ENCODE results near the gene LRRC46. TPM values are rescaled to one million over a fixed set of nuclear protein-coding genes. Genes with fewer than 3 reads are reported as not detected.
A peak's percentile ranks its signal among the peaks of the same experiment; 100 is the strongest.

LRRC46 gene
- total and polyA plus RNA-seq, 2 donors (not counting 1 experiment from before 2014, with no cell fraction given): 0.69 to 2.4 TPM

DNA sequence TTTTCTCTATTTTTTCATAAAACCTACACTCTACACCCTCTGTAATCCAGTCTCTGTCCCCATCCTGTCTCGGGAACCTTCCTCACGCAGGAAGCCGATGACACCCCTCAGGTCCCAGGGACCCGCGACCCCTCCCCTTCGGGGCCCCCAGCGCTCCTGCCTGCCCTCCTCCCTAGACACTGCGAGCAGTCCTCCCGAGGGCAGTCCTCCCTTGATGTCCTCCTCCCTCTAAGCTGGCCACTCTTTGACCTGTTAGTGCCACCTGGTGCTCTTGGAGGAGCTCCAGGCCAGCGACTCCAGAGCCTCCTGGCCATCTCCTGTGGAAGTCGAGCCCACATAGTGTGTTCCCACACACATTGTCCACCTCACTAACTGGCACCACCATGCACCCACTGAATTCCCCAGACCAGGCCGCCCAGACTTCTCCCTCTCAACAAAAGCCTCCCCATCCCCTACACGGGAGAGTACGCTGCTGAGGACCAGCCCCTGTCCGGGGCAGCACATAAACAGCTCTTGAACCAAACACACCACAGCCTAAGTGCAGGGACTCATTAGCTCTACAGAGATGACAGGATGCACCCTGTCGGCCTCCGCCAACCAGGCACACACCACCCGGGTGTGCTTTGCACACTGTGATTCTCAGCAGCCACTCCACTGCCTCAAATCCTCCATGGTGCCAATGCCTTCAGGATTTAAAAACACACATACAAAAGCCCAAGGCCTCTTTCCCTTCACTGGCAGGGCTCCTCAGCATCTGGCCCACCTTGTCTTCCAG lies 19.1 kb upstream of the LRRC46 start:
- ChIA-PET CTCF (no interaction called here), POLR2A (no interaction called here)
- H3K9me3 Mint-ChIP-seq (ENCODE audit: insufficient read depth): no peaks in the 10 kb centered on the region
- peak overlapping the region; percentile 34 for H3K27ac Mint-ChIP-seq
- H3K4me3 Mint-ChIP-seq: no peak overlapping the region
- intact Hi-C loops (cut with micrococcal nuclease): no loop called here
- no peak overlapping the region for H3K27ac ChIP-seq (ENCODE audit: low read length in 2 of 2)
- no peak overlapping the region for H3K4me3 ChIP-seq (ENCODE audit: control extremely low read depth in 1 of 5, extremely low read depth in 1 of 5, insufficient read depth in 1 of 5, low read depth in 2 of 5, low read length in 4 of 5)
- WGBS (ENCODE audit: insufficient coverage): 88% methylated on average over 13 of the region's 18 CpGs
- H3K27me3 Mint-ChIP-seq: no peaks in the 10 kb centered on the region
- no peak overlapping the region for H2AFZ ChIP-seq (ENCODE audit: insufficient read depth, low read depth, low read length, poor library complexity, severe bottlenecking)
- ATAC-seq (ENCODE audit: low read depth) (no peak), DNase-seq (no peak)
- no peak overlapping the region for H3K9ac ChIP-seq (ENCODE audit: low read length)
- H3K4me2 ChIP-seq (replicated peaks; ENCODE audit: low read depth, low read length, poor library complexity, severe bottlenecking): no peak overlapping the region
- no peaks in the 10 kb centered on the region for H4K20me1 ChIP-seq (ENCODE audit: control insufficient read depth, insufficient read depth, low read length, poor library complexity, severe bottlenecking)
- H3K79me2 ChIP-seq (ENCODE audit: control insufficient read depth, insufficient read depth, low read length): no peaks in the 10 kb centered on the region
- H3K36me3 ChIP-seq (replicated peaks in 1 of 2; ENCODE audit: control extremely low read depth in 1 of 2, control insufficient read depth in 1 of 2, extremely low read depth in 1 of 2, insufficient read depth in 2 of 2, low read length in 1 of 2): peaks cover 0 to 72% of the 10 kb centered on the region in 2 experiments
- H3K4me1 Mint-ChIP-seq: no peaks in the 10 kb centered on the region
- no peaks in the 10 kb centered on the region for H3K9me3 ChIP-seq (ENCODE audit: control extremely low read depth in 1 of 3, control insufficient read depth in 2 of 3, insufficient read depth in 1 of 3, low read length in 2 of 3)
- H3K27me3 ChIP-seq (replicated peaks in 1 of 4; ENCODE audit: control extremely low read depth in 1 of 4, control insufficient read depth in 3 of 4, insufficient read depth in 4 of 4, low read length in 3 of 4): no peaks in the 10 kb centered on the region
- no peaks in the 10 kb centered on the region for H3K4me1 ChIP-seq (ENCODE audit: control insufficient read depth in 2 of 2, insufficient read depth in 2 of 2, low read length in 2 of 2)
- TF ChIP-seq, protein P1, sequence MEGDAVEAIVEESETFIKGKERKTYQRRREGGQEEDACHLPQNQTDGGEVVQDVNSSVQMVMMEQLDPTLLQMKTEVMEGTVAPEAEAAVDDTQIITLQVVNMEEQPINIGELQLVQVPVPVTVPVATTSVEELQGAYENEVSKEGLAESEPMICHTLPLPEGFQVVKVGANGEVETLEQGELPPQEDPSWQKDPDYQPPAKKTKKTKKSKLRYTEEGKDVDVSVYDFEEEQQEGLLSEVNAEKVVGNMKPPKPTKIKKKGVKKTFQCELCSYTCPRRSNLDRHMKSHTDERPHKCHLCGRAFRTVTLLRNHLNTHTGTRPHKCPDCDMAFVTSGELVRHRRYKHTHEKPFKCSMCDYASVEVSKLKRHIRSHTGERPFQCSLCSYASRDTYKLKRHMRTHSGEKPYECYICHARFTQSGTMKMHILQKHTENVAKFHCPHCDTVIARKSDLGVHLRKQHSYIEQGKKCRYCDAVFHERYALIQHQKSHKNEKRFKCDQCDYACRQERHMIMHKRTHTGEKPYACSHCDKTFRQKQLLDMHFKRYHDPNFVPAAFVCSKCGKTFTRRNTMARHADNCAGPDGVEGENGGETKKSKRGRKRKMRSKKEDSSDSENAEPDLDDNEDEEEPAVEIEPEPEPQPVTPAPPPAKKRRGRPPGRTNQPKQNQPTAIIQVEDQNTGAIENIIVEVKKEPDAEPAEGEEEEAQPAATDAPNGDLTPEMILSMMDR (IDR thresholded peaks at IDR 0.05): no peak

DNA sequence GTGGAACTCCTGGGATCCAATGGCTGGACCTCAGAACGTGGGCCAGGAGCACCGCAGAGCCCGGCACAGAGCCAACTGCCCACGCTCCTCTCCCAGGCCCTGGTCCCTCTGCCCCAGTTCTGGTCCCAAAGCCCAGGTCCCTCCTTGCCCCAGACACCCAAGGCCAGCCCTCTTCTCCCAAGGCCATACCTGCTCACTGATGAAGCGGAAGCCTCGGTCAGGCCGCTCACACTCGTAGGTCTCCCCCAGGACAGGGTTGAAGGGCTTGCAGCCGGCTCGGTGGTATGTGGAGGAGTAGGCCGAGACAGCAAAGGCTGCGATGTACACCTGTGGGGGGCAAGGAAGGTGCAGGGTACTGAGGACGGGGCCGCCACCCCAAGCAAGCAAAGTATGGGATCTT lies 18.4 kb upstream of the LRRC46 start:
- Histone ChIP-seq H3K79me2 (ENCODE audit: control insufficient read depth, insufficient read depth, low read length) (no peaks in the 10 kb centered on the region), H2AFZ (ENCODE audit: insufficient read depth, low read depth, low read length, poor library complexity, severe bottlenecking) (no peak overlapping the region), H4K20me1 (ENCODE audit: control insufficient read depth, insufficient read depth, low read length, poor library complexity, severe bottlenecking) (no peaks in the 10 kb centered on the region), H3K9ac (ENCODE audit: low read length) (no peak overlapping the region), H3K27me3 (replicated peaks in 1 of 4; ENCODE audit: control extremely low read depth in 1 of 4, control insufficient read depth in 3 of 4, insufficient read depth in 4 of 4, low read length in 3 of 4) (no peaks in the 10 kb centered on the region), H3K4me2 (replicated peaks; ENCODE audit: low read depth, low read length, poor library complexity, severe bottlenecking) (no peak overlapping the region), H3K4me1 (ENCODE audit: control insufficient read depth in 2 of 2, insufficient read depth in 2 of 2, low read length in 2 of 2) (no peaks in the 10 kb centered on the region), H3K36me3 (replicated peaks in 1 of 2; ENCODE audit: control extremely low read depth in 1 of 2, control insufficient read depth in 1 of 2, extremely low read depth in 1 of 2, insufficient read depth in 2 of 2, low read length in 1 of 2) (peaks cover 0 to 75% of the 10 kb centered on the region in 2 experiments), H3K4me3 (ENCODE audit: control extremely low read depth in 1 of 5, extremely low read depth in 1 of 5, insufficient read depth in 1 of 5, low read depth in 2 of 5, low read length in 4 of 5) (no peak overlapping the region), H3K27ac (ENCODE audit: low read length in 2 of 2) (no peak overlapping the region), H3K9me3 (ENCODE audit: control extremely low read depth in 1 of 3, control insufficient read depth in 2 of 3, insufficient read depth in 1 of 3, low read length in 2 of 3) (no peaks in the 10 kb centered on the region)
- ChIA-PET POLR2A (no interaction called here), CTCF (no interaction called here)
- WGBS (ENCODE audit: insufficient coverage): 97% methylated on average over 14 of the region's 14 CpGs
- H3K27ac Mint-ChIP-seq: no peak overlapping the region
- H3K4me3 Mint-ChIP-seq: no peak overlapping the region
- TF ChIP-seq EZH2 (IDR thresholded peaks at IDR 0.05; ENCODE audit: borderline replicate concordance, insufficient read depth, low read depth, low read length, poor library complexity, severe bottlenecking): no peak
- TF ChIP-seq, protein P1 (IDR thresholded peaks at IDR 0.05): no peak
- no peaks in the 10 kb centered on the region for H3K9me3 Mint-ChIP-seq (ENCODE audit: insufficient read depth)
- intact Hi-C loops (cut with micrococcal nuclease): no loop called here
- H3K4me1 Mint-ChIP-seq: no peaks in the 10 kb centered on the region
- no peaks in the 10 kb centered on the region for H3K27me3 Mint-ChIP-seq
- DNase-seq (no peak), ATAC-seq (ENCODE audit: low read depth) (no peak)
